ENCODE measurements around the gene TGM1.

The TGM1 gene

DNA sequence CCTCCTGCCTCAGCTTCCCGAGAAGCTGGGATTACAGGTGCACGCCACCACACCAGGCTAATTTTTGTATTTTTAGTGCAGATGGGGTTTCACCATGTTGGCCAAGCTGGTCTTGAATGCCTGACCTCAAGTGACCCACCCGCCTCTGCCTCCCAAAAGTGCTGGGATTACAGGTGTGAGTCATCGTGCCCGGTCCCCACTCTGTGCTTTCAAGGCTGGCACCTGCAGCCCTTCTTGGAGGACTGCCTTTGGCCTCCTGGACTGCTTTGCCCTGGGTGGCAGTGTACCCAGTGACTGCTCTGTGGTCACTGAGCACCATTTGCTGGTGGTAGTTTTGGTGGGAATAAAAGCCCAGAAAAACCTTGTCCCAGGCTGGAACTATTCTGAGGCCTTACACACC lies 24.0 kb upstream of the TGM1 start:
- no peak for TF ChIP-seq CTCF (conservative IDR thresholded peaks at IDR 0.05; ENCODE audit: low read depth, low read length)
- Histone ChIP-seq H4K20me1 (ENCODE audit: insufficient read depth) (no peaks in the 10 kb centered on the region), H3K79me2 (ENCODE audit: insufficient read depth, low read depth) (no peaks in the 10 kb centered on the region), H3K4me1 (ENCODE audit: low read depth, poor library complexity, severe bottlenecking) (no peaks in the 10 kb centered on the region), H3K4me2 (no peak overlapping the region), H3K27ac (no peak overlapping the region), H3K9ac (no peak overlapping the region), H3K4me3 (IDR thresholded peaks at IDR 0.05; ENCODE audit: insufficient read depth, low read depth, low read length) (no peak overlapping the region), H3K27me3 (ENCODE audit: insufficient read depth, low read depth) (no peaks in the 10 kb centered on the region), H3K36me3 (ENCODE audit: insufficient read depth) (no peaks in the 10 kb centered on the region), H2AFZ (ENCODE audit: low read depth) (no peak overlapping the region)

GRCh38 chr14:24285351-24285750 lies 22.4 kb upstream of the TGM1 start:
- TF ChIP-seq CTCF (conservative IDR thresholded peaks at IDR 0.05; ENCODE audit: low read depth, low read length): no peak
- Histone ChIP-seq H3K27ac (no peak overlapping the region), H3K9ac (no peak overlapping the region), H3K4me3 (IDR thresholded peaks at IDR 0.05; ENCODE audit: insufficient read depth, low read depth, low read length) (no peak overlapping the region), H3K27me3 (ENCODE audit: insufficient read depth, low read depth) (no peaks in the 10 kb centered on the region), H4K20me1 (ENCODE audit: insufficient read depth) (no peaks in the 10 kb centered on the region), H3K79me2 (ENCODE audit: insufficient read depth, low read depth) (no peaks in the 10 kb centered on the region), H2AFZ (ENCODE audit: low read depth) (no peak overlapping the region), H3K4me2 (no peak overlapping the region), H3K36me3 (ENCODE audit: insufficient read depth) (no peaks in the 10 kb centered on the region), H3K4me1 (ENCODE audit: low read depth, poor library complexity, severe bottlenecking) (no peaks in the 10 kb centered on the region)

- Histone ChIP-seq H3K4me2 (no peak overlapping the region), H2AFZ (ENCODE audit: low read depth) (no peak overlapping the region), H3K27me3 (ENCODE audit: insufficient read depth, low read depth) (no peaks in the 10 kb centered on the region), H3K36me3 (ENCODE audit: insufficient read depth) (no peaks in the 10 kb centered on the region), H4K20me1 (ENCODE audit: insufficient read depth) (no peaks in the 10 kb centered on the region), H3K9ac (no peak overlapping the region), H3K4me1 (ENCODE audit: low read depth, poor library complexity, severe bottlenecking) (no peaks in the 10 kb centered on the region), H3K4me3 (IDR thresholded peaks at IDR 0.05; ENCODE audit: insufficient read depth, low read depth, low read length) (no peak overlapping the region), H3K79me2 (ENCODE audit: insufficient read depth, low read depth) (no peaks in the 10 kb centered on the region), H3K27ac (no peak overlapping the region)
- no peak for TF ChIP-seq CTCF (conservative IDR thresholded peaks at IDR 0.05; ENCODE audit: low read depth, low read length)
These were observed 21.6 kb upstream of the TGM1 start for GRCh38 chr14:24284501-24285035.

- Histone ChIP-seq H2AFZ (ENCODE audit: low read depth) (no peak overlapping the region), H3K79me2 (ENCODE audit: insufficient read depth, low read depth) (no peaks in the 10 kb centered on the region), H3K36me3 (ENCODE audit: insufficient read depth) (no peaks in the 10 kb centered on the region), H3K4me2 (no peak overlapping the region), H4K20me1 (ENCODE audit: insufficient read depth) (no peaks in the 10 kb centered on the region), H3K4me1 (ENCODE audit: low read depth, poor library complexity, severe bottlenecking) (peaks cover 5% of the 10 kb centered on the region), H3K9ac (no peak overlapping the region), H3K27me3 (ENCODE audit: insufficient read depth, low read depth) (no peaks in the 10 kb centered on the region), H3K27ac (no peak overlapping the region), H3K4me3 (IDR thresholded peaks at IDR 0.05; ENCODE audit: insufficient read depth, low read depth, low read length) (no peak overlapping the region)
- no peak for TF ChIP-seq CTCF (conservative IDR thresholded peaks at IDR 0.05; ENCODE audit: low read depth, low read length)
These were observed 21.0 kb upstream of the TGM1 start for GRCh38 chr14:24283796-24284460.

Measured in KMS-11 (cell line).